GM12878 (cell line): ENCODE measurements around the gene KRTAP9-8.
"Not testable (repeated sequence)": the region's sequence is repeated elsewhere in the genome, so short reads cannot be mapped to it uniquely, and the experiment has no call there.

Experiments
- JUNB ChIP-seq: IDR thresholded peaks from 2 replicates; pipeline ENCODE4 v1.6.1; 2016; ENCODE audit warnings: antibody characterized with exemption, mild to moderate bottlenecking
- NR2C2 ChIP-seq: IDR thresholded peaks from 2 replicates; pipeline ENCODE4 v1.6.1; 2011; ENCODE audit warnings: borderline replicate concordance, low read depth; ENCODE audit not compliant: control insufficient read depth, insufficient read length
- POLR2A ChIP-seq: IDR thresholded peaks from 2 replicates; pipeline ENCODE4 v1.6.1; 2011; ENCODE audit warnings: low read depth, mild to moderate bottlenecking, low read length
- TAF1 ChIP-seq: IDR thresholded peaks from 2 replicates; pipeline ENCODE4 v1.6.1; 2011; ENCODE audit warnings: mild to moderate bottlenecking, low read depth, low read length, borderline replicate concordance
- TF ChIP-seq, protein P1 (sequence below), 3 experiments: IDR thresholded peaks in 2 of 3; conservative IDR thresholded peaks in 1 of 3; 2 replicates each; pipeline ENCODE4 v1.5.1; 2011; ENCODE audit warnings: low read depth in 3 of 3, low read length in 3 of 3, mild to moderate bottlenecking in 3 of 3, control low read depth in 2 of 3, moderate library complexity in 2 of 3, inconsistent platforms in 1 of 3, mixed read lengths in 1 of 3; ENCODE audit not compliant: control insufficient read depth in 2 of 3, insufficient read depth in 1 of 3; ENCODE audit errors: extremely low read depth in 1 of 3

DNA sequence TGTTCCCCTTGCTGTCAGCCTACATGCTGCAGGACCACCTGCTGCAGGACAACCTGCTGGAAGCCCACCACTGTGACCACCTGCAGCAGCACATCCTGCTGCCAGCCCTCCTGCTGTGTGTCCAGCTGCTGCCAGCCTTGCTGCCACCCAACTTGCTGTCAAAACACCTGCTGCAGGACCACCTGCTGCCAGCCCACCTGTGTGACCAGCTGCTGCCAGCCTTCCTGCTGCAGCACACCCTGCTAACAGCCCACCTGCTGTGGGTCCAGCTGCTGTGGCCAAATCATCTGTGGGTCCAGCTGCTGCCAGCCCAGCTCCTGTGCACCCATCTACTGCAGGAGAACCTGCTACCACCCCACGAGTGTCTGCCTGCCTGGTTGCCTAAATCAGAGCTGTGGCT, 33.5 kb downstream of the KRTAP9-8 start:
- TF ChIP-seq JUNB, POLR2A, TAF1, NR2C2: not testable (repeated sequence)
- TF ChIP-seq, protein P1, sequence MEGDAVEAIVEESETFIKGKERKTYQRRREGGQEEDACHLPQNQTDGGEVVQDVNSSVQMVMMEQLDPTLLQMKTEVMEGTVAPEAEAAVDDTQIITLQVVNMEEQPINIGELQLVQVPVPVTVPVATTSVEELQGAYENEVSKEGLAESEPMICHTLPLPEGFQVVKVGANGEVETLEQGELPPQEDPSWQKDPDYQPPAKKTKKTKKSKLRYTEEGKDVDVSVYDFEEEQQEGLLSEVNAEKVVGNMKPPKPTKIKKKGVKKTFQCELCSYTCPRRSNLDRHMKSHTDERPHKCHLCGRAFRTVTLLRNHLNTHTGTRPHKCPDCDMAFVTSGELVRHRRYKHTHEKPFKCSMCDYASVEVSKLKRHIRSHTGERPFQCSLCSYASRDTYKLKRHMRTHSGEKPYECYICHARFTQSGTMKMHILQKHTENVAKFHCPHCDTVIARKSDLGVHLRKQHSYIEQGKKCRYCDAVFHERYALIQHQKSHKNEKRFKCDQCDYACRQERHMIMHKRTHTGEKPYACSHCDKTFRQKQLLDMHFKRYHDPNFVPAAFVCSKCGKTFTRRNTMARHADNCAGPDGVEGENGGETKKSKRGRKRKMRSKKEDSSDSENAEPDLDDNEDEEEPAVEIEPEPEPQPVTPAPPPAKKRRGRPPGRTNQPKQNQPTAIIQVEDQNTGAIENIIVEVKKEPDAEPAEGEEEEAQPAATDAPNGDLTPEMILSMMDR (IDR thresholded peaks at IDR 0.05 in 2 of 3, conservative IDR thresholded peaks at IDR 0.05 in 1 of 3; ENCODE audit: control insufficient read depth in 2 of 3, extremely low read depth in 1 of 3, insufficient read depth in 1 of 3, low read depth in 3 of 3, low read length in 3 of 3) = not testable (repeated sequence)
